Stimulated activated CD8-positive, alpha-beta memory T cell treated with anti-CD3 and anti-CD28 coated beads, Interleukin-4, amount 100 ng/mL, for 24 hours (primary cell): Measurements from ENCODE around the gene TOR2A.

Source experiments
- DNase-seq: peaks from one replicate; pipeline ENCODE4 v3.0.0-alpha.2; 2020; ENCODE audit warnings: low read depth

Gene TOR2A

GRCh38 chr9:127742435-127743088, 7.5 kb upstream of the TOR2A start:
- DNase-seq = no peak

GRCh38 chr9:127741831-127742434, 6.8 kb upstream of the TOR2A start:
- DNase-seq = no peak

- DNase-seq = no peak
These were observed 4.7 kb upstream of the TOR2A start for GRCh38 chr9:127739614-127740330.

DNA sequence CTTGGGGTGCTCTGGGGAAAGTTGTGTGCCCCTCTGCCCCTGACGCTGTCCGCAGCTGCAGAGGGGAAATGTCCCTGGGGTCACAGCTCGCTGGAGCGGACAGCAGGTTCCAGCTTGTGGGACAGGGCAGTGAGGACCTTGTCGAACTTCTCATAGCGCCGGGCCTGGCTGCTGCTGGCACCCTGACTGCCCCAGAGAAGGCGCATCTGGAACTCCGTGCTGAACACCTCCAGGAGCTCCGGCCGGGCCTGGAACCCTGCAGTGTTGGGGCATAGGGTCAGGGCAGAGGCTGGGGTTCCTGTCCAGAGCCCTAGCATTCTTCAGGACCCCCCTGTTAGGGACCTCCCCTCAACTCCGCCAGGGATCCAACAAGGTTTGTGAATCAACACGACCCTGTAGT, 3.6 kb upstream of the TOR2A start:
- DNase-seq = no peak

GRCh38 chr9:127735530-127736185, 564 bp upstream of the TOR2A start:
- no peak for DNase-seq

- no peak for DNase-seq
These were observed 797 bp downstream of the TOR2A start for GRCh38 chr9:127734247-127734746.

DNA sequence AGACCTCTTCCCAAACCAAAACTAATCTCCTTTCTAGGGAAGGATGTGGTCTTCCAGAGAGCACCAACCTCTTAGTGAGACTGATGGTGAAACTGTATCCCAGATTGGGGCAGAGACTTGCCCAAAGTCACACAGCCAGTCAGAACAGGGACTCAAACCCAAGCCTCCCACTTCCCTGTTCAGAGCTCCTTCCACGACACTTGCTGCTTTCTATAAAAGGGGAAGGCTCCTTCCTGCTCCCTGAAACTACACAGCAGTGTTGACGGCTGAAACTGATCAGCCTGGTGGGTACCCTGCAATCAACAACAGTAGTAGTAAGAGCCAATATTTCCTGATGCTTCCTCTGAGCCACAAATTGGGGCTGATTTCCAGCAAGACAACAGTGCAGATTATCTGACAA, 1.5 kb downstream of the TOR2A start:
- no peak for DNase-seq

GRCh38 chr9:127732444-127732843, 2.6 kb downstream of the TOR2A start:
- DNase-seq = no peak

DNA sequence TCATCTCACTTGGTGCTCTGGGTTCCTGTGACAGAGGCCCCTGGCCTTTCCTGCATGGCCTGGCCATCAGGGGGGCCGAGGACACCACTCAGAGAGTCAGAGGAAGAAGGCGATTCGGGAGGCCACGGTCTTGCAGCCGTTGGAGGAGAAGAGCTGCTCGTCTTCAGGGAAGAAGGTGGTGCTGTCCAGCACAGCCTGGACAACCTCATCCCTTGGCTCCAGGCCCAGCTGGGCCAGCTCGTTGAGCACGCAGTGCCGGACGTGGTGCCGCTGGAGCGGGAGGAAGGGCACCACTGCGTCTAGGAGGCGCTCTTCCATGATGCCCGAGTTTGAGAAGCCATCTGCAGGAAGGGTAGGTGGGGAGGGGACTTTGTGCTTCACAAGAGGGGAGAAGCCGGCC, 3.2 kb downstream of the TOR2A start:
- no peak for DNase-seq

DNA sequence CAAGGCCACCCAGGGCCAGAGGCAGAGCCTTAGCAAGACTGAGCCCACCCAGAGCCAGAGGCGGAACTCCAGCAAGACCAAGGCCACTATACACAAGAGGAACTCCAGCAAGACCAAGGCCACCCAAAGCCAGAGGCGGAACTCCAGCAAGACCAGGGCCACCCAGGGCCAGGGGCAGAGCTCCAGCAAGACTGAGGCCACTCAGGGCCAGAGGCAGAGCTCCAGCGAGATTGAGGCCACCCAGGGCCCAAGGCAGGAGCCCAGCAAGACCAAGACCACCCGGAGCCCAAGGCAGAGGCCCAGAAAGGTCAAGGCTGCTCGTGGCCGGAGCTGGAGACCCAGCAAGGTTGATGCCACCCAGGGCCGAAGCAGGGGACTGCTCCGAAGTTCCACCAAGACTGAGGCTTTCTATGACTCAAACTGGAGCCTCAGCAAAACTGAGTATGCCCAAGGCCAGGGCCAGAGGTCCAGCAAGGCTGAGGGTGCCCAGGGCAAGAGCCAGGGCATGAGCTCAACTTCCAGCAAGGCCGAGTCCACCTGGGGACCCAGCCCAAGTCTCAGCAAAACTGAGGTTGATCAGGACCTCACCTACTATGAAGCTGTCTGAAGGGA, 4.2 kb downstream of the TOR2A start:
- no peak for DNase-seq

DNA sequence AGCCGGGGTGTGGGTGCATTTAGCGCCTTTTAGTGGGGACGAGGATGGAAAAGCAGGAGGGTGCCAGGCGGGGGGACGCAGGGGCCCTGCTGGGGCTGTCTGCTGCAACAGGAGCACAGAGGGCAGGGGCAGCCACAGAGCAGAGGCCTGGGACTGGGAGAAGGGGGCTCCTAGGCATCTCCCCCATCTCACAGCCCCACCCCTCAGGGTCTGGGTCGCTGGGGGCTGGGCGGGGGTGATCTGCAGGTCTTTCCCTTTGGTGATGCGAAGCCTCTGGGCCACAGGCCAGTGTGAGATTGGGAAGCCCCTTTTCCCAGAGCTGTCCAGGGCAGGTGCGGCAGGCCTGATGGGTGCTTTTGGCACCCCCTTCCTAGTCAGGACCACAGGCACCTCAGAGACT, 4.8 kb downstream of the TOR2A start:
- DNase-seq = no peak

DNA sequence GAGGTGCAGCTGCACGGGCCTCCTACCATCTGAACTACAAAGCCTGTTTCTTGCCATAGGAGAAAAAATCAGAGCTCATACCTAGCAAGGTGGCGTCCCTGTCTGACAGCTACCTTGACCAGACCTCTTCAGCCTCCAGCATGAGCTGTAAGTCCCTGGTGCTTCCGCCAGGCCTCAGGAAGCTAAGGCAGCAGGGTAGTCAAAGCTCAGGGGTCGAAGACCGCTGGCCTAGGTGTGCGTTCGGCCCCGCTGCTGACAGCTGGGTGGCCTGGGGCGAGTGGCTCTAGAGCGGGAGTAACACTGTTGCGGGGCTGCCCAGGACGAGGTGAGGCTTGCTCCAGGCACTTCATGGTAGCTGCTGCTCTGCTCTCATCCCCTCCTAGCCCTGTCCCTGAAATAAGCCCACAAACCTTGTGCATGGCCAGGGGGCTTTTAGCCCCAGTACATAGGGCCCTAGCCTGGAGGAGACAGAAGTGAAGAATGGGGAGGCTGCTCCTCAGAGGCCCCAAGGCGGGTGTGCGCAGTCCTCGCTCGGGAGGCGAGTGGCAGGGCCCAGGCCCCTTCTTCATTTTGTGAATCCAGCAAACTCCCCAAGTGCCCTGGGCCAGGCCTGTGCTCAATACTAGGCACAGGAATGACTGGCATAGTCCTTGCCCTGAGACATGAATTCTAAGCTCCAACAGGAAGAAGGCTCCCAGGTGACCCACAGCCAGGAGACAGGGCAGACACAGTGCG, 5.4 kb downstream of the TOR2A start:
- DNase-seq = no peak

GRCh38 chr9:127728808-127729207, 6.3 kb downstream of the TOR2A start:
- no peak for DNase-seq

DNA sequence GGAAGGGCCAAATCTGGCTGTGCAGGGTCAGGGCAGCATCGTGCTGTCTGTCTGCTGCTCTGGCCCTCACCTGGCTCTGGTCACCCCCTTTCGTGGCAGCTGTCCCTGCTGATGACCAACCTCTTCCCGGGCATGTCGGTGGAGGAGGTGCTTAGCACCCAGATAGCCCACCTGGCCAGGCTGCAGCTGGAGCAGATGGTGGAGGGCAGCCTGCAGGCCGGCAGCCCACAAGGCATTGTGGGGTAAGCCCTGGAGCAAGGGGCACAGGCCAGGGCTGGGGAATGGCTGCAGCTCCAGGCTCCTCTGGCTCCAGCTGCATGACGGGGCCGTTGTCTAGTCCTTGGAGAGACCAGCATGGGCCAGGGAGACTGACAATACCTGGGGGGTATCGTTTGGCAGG, 8.2 kb downstream of the TOR2A start:
- no peak for DNase-seq

GRCh38 chr9:127724012-127724411, 11.1 kb downstream of the TOR2A start:
- DNase-seq = no peak

DNA sequence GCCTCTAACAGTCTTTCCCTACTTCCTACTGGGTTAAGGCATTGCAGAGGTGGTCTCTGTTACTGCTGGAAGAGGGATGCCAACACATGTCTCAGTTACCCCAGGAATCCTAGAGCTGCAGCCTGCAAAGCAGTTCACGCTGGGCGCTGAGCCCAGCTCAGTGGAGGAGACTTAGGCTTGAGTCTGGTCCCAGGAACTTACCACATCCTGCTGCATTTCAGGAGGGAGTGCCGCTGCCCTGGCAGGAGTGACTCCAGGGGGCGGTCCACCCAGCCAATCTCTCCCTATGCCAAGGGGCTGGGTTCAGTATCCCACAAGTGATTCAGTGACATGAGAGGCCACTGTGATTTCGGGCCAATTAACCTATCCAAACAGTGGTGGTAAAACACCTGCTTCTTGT, 11.7 kb downstream of the TOR2A start:
- no peak for DNase-seq

- DNase-seq = no peak
These were observed 12.1 kb downstream of the TOR2A start for GRCh38 chr9:127723013-127723412.

DNA sequence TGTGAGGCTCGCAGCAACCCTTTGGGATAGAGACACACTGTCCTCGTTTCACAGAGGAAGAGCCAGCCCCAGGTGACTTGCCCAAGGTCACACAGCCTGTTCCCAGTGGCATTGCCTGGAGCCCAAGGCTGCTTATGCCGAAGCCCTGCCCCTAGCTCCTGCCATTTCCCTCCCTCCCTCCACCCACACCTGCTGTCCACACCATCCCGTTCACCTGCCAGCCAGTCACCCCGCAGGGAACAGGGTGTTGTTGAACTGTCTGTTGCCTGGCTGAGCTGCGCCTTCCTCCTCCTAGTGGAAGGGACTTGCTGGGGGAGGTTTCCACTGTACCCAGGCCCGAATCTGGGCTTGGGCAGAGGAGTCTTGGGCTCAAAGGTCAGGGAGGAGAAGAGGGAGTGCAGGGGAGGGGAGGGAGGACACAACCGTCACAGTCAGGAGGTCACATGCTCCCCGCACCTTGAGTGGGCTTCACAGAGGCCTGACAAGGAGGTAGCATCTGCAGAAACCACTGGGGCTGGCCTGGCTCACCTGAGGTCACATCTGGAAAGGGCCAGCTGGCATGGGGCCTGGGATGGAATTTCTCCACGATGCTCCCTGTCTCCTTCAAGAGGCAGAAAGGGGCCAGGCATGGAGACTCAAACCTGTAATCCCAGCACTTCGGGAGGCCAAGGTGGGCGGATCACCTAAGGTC, 12.9 kb downstream of the TOR2A start:
- DNase-seq = no peak

DNA sequence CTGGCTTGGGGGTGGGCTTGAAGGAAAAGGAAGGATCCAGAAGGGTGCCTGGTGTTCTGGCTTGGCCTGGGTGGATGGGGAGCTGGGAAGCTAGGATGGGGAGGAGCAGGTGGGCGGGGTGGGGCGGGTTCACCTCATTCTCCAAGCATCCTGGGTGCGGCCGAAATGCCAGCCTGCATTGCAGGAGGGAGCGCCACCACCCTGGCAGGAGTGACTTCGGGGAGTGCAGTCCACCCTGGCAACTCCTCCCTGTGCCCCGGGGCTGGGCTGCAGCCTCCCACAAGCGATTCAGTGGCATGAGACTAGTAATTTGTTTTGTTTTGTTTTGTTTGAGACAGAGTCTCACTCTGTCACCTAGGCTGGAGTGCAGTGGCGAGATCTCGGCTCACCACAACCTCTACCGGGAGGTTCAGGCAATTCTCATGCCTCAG, 13.7 kb downstream of the TOR2A start:
- DNase-seq = no peak

GRCh38 chr9:127720865-127721227, 14.2 kb downstream of the TOR2A start:
- no peak for DNase-seq
